Panc1 (cell line): Measurements from ENCODE around the gene RALGPS1. TPM values are rescaled to one million over a fixed set of nuclear protein-coding genes. Genes with fewer than 3 reads are reported as not detected.

Source experiments
- ATAC-seq: fragments of 200-7000 bp; cut with Tn5 transposase; 2 replicates; pipeline ENCODE4 v1.9.1; 2020; ENCODE audit warnings: mild to moderate bottlenecking, moderate library complexity
- BruUV-seq: library from RNA; stranded (reverse); fragments of 400-500 nt; replicated peaks from 2 replicates; lab custom pipeline; 2021; lab: Mats Ljungman, UMichigan
- CTCF ChIA-PET: fragments of 300-600 bp; sonication (Branson Sonifier 250); formaldehyde crosslinking; loops from one replicate; lab custom pipeline; 2022; ENCODE audit warnings: antibody characterized with exemption; lab: Charles Lee
- POLR2A ChIA-PET: fragments of 300-600 bp; sonication (Branson Sonifier 250); formaldehyde crosslinking; loops from one replicate; lab custom pipeline; 2022; ENCODE audit warnings: antibody characterized with exemption; lab: Charles Lee
- DNase-seq: peaks from one replicate; pipeline ENCODE4 v3.0.0-alpha.2; 2010; ENCODE audit warnings: low read depth, low spot score
- H3K27ac ChIP-seq: 2 replicates; pipeline ENCODE4 v1.5.1; 2011; ENCODE audit warnings: mild to moderate bottlenecking, low read length, inconsistent platforms
- H3K27me3 ChIP-seq: fragments of 200-500 bp; sonication (Bioruptor generic); 2 replicates; pipeline ENCODE4 v1.6.0; 2014; ENCODE audit warnings: low read length, inconsistent platforms; ENCODE audit not compliant: control insufficient read depth, insufficient read depth
- H3K36me3 ChIP-seq: fragments of 200-500 bp; sonication (Bioruptor generic); 2 replicates; pipeline ENCODE4 v1.5.1; 2014; ENCODE audit warnings: inconsistent platforms, mild to moderate bottlenecking, low read length, moderate library complexity; ENCODE audit not compliant: control insufficient read depth, insufficient read depth
- H3K4me1 ChIP-seq: 2 replicates; pipeline ENCODE4 v1.5.1; 2011; ENCODE audit warnings: inconsistent platforms, mild to moderate bottlenecking, low read length, moderate library complexity; ENCODE audit not compliant: control insufficient read depth, insufficient read depth
- H3K4me3 ChIP-seq, 2 experiments: 2 replicates each; pipeline ENCODE4 v1.5.1; 2011 to 2012; ENCODE audit warnings: low read depth in 2 of 2, low read length in 2 of 2, mild to moderate bottlenecking in 2 of 2, inconsistent platforms in 1 of 2, moderate library complexity in 1 of 2
- H3K9me3 ChIP-seq: fragments of 200-500 bp; sonication (Bioruptor generic); 2 replicates; pipeline ENCODE4 v1.5.1; 2014; ENCODE audit warnings: low read depth, mild to moderate bottlenecking, inconsistent platforms, low read length, moderate library complexity; ENCODE audit not compliant: control insufficient read depth, insufficient read depth
- POLR2AphosphoS5 ChIP-seq: IDR thresholded peaks from 2 replicates; pipeline ENCODE4 v1.6.1; 2012; ENCODE audit warnings: mild to moderate bottlenecking, low read depth, low read length, moderate library complexity
- SIN3A ChIP-seq: IDR thresholded peaks from 2 replicates; pipeline ENCODE4 v1.6.1; 2012; ENCODE audit warnings: low read depth, mild to moderate bottlenecking, low read length, moderate library complexity, borderline replicate concordance; ENCODE audit not compliant: insufficient read depth
- TCF7L2 ChIP-seq: IDR thresholded peaks from 2 replicates; pipeline ENCODE4 v1.6.1; 2011; ENCODE audit warnings: mild to moderate bottlenecking, low read depth, low read length, inconsistent platforms
- in situ Hi-C: cut with HindIII; loops from 2 replicates; pipeline ENCODE4 v1.10.0; 2016; ENCODE audit warnings: low sequenced_read_pairs, low pct_unique_long_range_greater_than_20kb
- intact Hi-C: fragments of 100-400 bp; cut with micrococcal nuclease; formaldehyde crosslinking; loops from one replicate; pipeline ENCODE4 v1.10.0; 2022; ENCODE audit not compliant: unreplicated experiment
- total RNA-seq: library from RNA; stranded (reverse); gene quantifications from one replicate; pipeline ENCODE4 v1.2.1, GENCODE V29; 2021; ENCODE audit not compliant: unreplicated experiment
- TF ChIP-seq, protein P1 (sequence below): fragments of 450-650 bp; IDR thresholded peaks from 2 replicates; pipeline ENCODE4 v1.5.1; 2017; ENCODE audit warnings: mild to moderate bottlenecking
- TF ChIP-seq, protein P2 (sequence below), 2 experiments: IDR thresholded peaks; 2 replicates each; pipeline ENCODE4 v1.6.1; 2011 to 2012; ENCODE audit warnings: low read depth in 2 of 2, control low read depth in 1 of 2, low read length in 1 of 2, mild to moderate bottlenecking in 1 of 2, moderate library complexity in 1 of 2; ENCODE audit not compliant: insufficient read depth in 1 of 2

RALGPS1 gene
- total RNA-seq, 1 experiment from 2014 or later: 7.2 TPM

DNA sequence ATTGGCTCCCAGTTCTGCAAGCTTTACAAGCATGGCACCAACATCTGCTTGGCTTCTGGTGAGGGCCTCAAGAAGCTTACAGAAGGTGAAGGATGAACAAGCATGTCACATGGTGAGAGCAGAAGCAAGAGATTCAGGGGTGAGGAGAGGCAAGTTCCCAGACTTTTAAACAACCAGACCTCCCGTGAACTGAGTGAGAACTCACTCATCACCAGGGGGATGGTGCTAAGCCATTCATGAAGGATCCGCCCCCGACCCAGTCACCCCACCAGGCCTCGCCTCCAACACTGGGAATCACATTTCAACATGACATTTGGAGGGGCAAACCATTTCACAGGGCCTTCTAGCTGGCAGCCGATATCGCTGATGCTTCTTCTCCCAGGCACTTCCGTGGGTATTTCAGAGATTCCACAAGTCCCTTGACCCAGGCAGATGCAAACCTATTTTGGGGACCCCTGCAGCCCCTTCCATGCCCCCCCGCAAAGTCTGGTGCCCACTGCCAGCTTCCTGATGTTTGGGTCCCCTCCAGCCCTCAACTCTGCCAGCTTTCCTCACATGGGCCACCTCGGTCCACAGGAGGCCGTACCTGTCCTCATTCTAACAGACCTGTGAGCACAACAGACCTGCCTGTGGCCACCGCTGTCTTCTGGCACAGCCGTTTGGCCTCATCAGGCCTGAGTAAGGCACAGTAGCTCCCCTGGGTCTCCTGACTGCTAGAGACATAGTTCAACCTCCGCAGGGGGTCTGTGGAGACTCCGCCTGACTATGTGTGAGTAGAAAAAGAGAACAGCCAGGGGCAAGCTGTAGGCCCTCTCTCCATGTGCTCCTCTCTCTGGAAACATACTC is 268.5 kb downstream of the RALGPS1 start:
- BruUV-seq: no TSS peak
- TF ChIP-seq, protein P1, sequence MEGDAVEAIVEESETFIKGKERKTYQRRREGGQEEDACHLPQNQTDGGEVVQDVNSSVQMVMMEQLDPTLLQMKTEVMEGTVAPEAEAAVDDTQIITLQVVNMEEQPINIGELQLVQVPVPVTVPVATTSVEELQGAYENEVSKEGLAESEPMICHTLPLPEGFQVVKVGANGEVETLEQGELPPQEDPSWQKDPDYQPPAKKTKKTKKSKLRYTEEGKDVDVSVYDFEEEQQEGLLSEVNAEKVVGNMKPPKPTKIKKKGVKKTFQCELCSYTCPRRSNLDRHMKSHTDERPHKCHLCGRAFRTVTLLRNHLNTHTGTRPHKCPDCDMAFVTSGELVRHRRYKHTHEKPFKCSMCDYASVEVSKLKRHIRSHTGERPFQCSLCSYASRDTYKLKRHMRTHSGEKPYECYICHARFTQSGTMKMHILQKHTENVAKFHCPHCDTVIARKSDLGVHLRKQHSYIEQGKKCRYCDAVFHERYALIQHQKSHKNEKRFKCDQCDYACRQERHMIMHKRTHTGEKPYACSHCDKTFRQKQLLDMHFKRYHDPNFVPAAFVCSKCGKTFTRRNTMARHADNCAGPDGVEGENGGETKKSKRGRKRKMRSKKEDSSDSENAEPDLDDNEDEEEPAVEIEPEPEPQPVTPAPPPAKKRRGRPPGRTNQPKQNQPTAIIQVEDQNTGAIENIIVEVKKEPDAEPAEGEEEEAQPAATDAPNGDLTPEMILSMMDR: no peak
- TF ChIP-seq TCF7L2 (no peak), POLR2AphosphoS5 (no peak), SIN3A (no peak)
- TF ChIP-seq, protein P2, sequence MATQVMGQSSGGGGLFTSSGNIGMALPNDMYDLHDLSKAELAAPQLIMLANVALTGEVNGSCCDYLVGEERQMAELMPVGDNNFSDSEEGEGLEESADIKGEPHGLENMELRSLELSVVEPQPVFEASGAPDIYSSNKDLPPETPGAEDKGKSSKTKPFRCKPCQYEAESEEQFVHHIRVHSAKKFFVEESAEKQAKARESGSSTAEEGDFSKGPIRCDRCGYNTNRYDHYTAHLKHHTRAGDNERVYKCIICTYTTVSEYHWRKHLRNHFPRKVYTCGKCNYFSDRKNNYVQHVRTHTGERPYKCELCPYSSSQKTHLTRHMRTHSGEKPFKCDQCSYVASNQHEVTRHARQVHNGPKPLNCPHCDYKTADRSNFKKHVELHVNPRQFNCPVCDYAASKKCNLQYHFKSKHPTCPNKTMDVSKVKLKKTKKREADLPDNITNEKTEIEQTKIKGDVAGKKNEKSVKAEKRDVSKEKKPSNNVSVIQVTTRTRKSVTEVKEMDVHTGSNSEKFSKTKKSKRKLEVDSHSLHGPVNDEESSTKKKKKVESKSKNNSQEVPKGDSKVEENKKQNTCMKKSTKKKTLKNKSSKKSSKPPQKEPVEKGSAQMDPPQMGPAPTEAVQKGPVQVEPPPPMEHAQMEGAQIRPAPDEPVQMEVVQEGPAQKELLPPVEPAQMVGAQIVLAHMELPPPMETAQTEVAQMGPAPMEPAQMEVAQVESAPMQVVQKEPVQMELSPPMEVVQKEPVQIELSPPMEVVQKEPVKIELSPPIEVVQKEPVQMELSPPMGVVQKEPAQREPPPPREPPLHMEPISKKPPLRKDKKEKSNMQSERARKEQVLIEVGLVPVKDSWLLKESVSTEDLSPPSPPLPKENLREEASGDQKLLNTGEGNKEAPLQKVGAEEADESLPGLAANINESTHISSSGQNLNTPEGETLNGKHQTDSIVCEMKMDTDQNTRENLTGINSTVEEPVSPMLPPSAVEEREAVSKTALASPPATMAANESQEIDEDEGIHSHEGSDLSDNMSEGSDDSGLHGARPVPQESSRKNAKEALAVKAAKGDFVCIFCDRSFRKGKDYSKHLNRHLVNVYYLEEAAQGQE (IDR thresholded peaks at IDR 0.05; ENCODE audit: insufficient read depth in 1 of 2, low read depth in 2 of 2, low read length in 1 of 2): no peak

DNA sequence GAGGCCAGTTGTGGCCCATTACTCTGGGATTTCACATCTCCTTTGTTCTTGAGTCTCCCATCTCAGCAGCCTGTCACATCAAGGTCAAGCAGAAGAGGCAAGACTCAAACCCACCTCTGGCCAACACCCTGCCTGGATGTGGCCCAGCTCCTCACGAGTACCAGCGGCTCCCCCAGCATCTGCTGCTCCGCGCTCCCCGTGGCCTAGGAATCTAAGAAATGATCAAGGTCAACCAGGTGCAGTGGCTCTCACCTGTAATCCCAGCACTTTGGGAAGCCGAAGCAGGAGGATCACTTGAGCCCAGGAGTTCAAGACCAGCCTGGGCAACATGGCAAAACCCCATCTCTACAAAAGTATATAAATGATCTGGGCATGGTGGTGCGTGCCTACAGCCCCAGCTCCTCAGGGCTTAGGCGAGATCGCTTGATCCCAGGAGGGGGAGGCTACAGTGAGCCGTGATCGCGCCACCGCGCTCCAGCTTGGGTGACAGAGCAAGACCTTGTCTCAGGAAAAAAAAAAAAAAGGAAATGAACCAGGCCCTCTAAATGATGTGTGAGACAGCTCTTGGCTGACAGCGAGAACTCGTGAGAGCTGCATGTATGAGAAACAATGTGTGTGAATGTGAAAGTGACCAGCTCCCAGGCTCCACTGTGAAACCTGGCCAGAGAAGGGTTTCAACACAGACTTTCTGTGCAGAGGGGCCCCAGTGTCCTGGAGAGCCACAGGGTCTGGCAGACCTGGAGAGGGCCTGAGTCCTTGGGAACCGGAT is 269.4 kb downstream of the RALGPS1 start:
- BruUV-seq: no TSS peak
- H3K36me3 ChIP-seq: no peaks in the 10 kb centered on the region
- in situ Hi-C loops: no loop called here
- intact Hi-C loops: no loop called here
- no peak overlapping the region for H3K27ac ChIP-seq
- ChIA-PET CTCF (no interaction called here), POLR2A (no interaction called here)
- no peaks in the 10 kb centered on the region for H3K27me3 ChIP-seq
- H3K9me3 ChIP-seq: no peaks in the 10 kb centered on the region
- DNase-seq (no peak), ATAC-seq (no peak)
- TF ChIP-seq POLR2AphosphoS5 (no peak), SIN3A (no peak), TCF7L2 (no peak)
- TF ChIP-seq, protein P1: no peak
- TF ChIP-seq, protein P2 (IDR thresholded peaks at IDR 0.05; ENCODE audit: insufficient read depth in 1 of 2, low read depth in 2 of 2, low read length in 1 of 2): no peak
- H3K4me3 ChIP-seq: no peak overlapping the region
- H3K4me1 ChIP-seq: no peaks in the 10 kb centered on the region

More for the DNA sequence above, 268.5 kb downstream of the RALGPS1 start:
- ATAC-seq: no peak
- in situ Hi-C loops (no loop called here), intact Hi-C loops (no loop called here)
- ChIA-PET POLR2A (no interaction called here), CTCF (no interaction called here)
- Histone ChIP-seq H3K9me3 (no peaks in the 10 kb centered on the region), H3K4me3 (no peak overlapping the region), H3K27ac (no peak overlapping the region), H3K27me3 (no peaks in the 10 kb centered on the region), H3K4me1 (no peaks in the 10 kb centered on the region), H3K36me3 (no peaks in the 10 kb centered on the region)
- no peak for DNase-seq
